ENCODE results near the gene TICAM1. TPM values are rescaled to one million over a fixed set of nuclear protein-coding genes. Genes with fewer than 3 reads are reported as not detected.

TICAM1 gene
- total RNA-seq (10 to 100 TPM; 10.2 to 21.0 (median 14.7) TPM), polyA plus RNA-seq (10 to 100 TPM in 1 of 3 donors, 1 to 10 TPM in 2; 4.4 to 12.5 (median 4.6) TPM)
- long read RNA-seq, donor 1, transcript TICAM1-201 (2 exons, 2,676 nt): major isoform, 6 of 6 reads
- long read RNA-seq, donor 1, partial matches to known transcripts: 0 of 6 reads
- long read RNA-seq, donor 1, other reads (novel, unspliced or antisense): 0 of 6 reads
- long read RNA-seq, donor 2, transcript TICAM1-201 (2 exons, 2,676 nt): major isoform, 6 of 6 reads
- long read RNA-seq, donor 2, partial matches to known transcripts: 0 of 6 reads
- long read RNA-seq, donor 2, other reads (novel, unspliced or antisense): 0 of 6 reads

DNA sequence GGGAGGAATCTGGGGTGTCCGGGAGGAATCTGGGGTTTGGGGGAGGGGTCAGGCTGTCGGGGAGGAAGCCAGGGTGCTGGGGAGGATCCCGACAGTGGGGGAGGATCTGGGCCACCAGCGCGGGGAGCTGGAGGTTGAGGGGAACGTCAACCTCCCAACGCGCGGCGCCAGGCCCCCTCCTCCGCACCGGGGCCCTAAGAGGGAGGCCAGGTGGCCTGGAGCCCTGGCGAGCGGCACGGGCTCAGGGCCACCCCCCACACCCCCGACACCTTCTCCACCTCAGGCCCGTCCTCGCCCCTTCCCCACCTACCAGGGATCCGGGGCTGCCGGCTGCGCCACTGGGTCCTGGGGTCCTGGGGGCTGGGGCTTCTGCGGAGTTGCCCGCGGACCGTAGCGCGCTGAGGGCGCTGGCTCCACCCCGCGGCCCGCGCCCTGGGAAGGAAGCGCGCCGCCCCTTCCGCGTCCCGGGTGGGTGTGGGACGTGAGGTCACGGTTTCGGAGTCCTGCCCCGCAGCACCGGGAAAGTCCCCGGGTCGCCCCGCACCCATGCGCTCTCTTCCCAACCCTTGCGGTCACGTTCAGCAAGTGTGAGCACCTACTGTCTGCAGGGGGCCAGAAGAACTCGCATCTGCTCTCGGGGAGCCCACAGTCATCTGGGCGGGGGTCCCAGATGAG, at the start of gene TICAM1:
TICAM1 (minus strand) TSS at position 409 of the 675 bp plus-strand sequence. CDS start 13,335 bp downstream, outside the sequence.
- H3K4me3 ChIP-seq: peak within 1 kb of the TSS; percentile 63 to 90 (median 80)
- intact Hi-C loops (cut with DNase I; ENCODE audit: low total_unique reads): no loop called here
- TF ChIP-seq POLR2AphosphoS5 (IDR thresholded peaks at IDR 0.05) (peak; percentile 89 to 92 (median 92)), POLR2A (IDR thresholded peaks at IDR 0.05) (peak; percentile 39 to 59 (median 46))
- TF ChIP-seq, protein P1, sequence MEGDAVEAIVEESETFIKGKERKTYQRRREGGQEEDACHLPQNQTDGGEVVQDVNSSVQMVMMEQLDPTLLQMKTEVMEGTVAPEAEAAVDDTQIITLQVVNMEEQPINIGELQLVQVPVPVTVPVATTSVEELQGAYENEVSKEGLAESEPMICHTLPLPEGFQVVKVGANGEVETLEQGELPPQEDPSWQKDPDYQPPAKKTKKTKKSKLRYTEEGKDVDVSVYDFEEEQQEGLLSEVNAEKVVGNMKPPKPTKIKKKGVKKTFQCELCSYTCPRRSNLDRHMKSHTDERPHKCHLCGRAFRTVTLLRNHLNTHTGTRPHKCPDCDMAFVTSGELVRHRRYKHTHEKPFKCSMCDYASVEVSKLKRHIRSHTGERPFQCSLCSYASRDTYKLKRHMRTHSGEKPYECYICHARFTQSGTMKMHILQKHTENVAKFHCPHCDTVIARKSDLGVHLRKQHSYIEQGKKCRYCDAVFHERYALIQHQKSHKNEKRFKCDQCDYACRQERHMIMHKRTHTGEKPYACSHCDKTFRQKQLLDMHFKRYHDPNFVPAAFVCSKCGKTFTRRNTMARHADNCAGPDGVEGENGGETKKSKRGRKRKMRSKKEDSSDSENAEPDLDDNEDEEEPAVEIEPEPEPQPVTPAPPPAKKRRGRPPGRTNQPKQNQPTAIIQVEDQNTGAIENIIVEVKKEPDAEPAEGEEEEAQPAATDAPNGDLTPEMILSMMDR (IDR thresholded peaks at IDR 0.05 in 8 of 11, conservative IDR thresholded peaks at IDR 0.05 in 3 of 11): peak in 3 of 11 experiments; percentile 15 to 31 (median 28)
- no peaks in the 10 kb centered on the region for H3K27me3 ChIP-seq (replicated peaks in 1 of 7)
- H3K4me1 ChIP-seq: peaks cover 17 to 48% (median 33%) of the 10 kb centered on the region in 6 donors
- no peaks in the 10 kb centered on the region for H3K9me3 ChIP-seq
- peaks cover 0 to 6% (median 0%) of the 10 kb centered on the region in 6 donors for H3K36me3 ChIP-seq
- peak; percentile 94 for DNase-seq
- 0 to 1% (median 1%) methylated on average over 16 to 43 of the region's 52 CpGs for WGBS, 5 donors
- peak within 1 kb of the TSS; percentile 91 to 96 (median 92) for H3K27ac ChIP-seq

DNA sequence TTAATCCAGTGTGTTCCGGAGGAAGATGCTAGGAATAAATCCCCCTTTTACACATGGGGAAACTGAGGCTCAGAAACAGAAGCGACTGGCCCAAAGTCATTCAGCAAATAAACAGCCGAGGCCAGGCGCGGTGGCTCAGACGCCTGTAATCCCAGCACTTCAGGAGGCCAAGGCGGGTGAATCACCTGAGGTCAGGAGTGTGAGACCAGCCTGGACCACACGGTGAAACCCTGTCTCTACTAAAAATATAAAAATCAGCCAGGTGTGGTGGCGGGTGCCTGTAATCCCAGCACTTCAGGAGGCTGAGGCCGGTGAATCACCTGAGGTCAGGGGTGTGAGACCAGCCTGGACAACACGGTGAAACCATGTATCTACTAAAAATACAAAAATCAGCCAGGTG, 47.5 kb upstream of the TICAM1 start:
- no peak overlapping the region for H3K27ac ChIP-seq
- intact Hi-C loops (cut with DNase I; ENCODE audit: low total_unique reads): no loop called here
- 83 to 89% (median 87%) methylated on average over 11 of the region's 11 CpGs for WGBS, 5 donors

DNA sequence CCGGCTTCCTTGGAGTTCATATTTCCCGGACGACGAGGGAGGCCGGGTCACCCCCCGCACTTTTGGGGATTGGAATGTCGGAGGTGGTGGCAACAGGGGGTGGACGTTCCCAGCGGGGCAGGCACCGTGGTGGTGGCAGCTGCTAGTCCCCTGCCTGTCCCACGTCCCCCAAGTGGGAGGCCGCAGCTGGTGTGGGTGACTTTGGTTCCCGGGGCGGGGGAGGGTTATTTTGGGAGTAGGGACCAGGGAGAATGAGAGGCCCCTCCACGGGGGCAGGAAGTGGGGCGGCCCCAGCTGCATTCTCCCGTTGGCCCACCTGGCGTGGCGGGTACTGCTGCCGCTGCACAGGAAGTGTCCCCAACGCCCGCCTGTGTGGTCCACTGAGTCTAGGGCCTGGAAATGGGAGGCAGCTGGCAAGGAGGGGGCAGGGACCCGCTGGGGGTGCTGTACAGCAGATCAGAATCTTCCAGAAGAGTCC, 47.0 kb upstream of the TICAM1 start:
- H3K9me3 ChIP-seq: no peaks in the 10 kb centered on the region
- 8 to 24% (median 13%) methylated on average over 14 to 23 of the region's 23 CpGs for WGBS, 5 donors
- intact Hi-C loops (cut with DNase I; ENCODE audit: low total_unique reads): no loop called here

More for the DNA sequence above, 47.5 kb upstream of the TICAM1 start:
- TF ChIP-seq, protein P1 (IDR thresholded peaks at IDR 0.05 in 8 of 11, conservative IDR thresholded peaks at IDR 0.05 in 3 of 11): no peak
- TF ChIP-seq POLR2AphosphoS5 (IDR thresholded peaks at IDR 0.05) (no peak), POLR2A (IDR thresholded peaks at IDR 0.05) (no peak)
- peaks cover 4 to 24% (median 12%) of the 10 kb centered on the region in 6 donors for H3K4me1 ChIP-seq
- no peak overlapping the region for H3K4me3 ChIP-seq
- peaks cover 0 to 16% (median 8%) of the 10 kb centered on the region in 7 donors for H3K27me3 ChIP-seq (replicated peaks in 1 of 7)
- H3K9me3 ChIP-seq: no peaks in the 10 kb centered on the region
- H3K36me3 ChIP-seq: no peaks in the 10 kb centered on the region
- DNase-seq: no peak

More for the DNA sequence above, 47.0 kb upstream of the TICAM1 start:
- Histone ChIP-seq H3K36me3 (no peaks in the 10 kb centered on the region), H3K27ac (peak overlapping the region in 1 of 8 donors; percentile 13), H3K27me3 (replicated peaks in 1 of 7) (peaks cover 0 to 16% (median 8%) of the 10 kb centered on the region in 7 donors), H3K4me1 (peaks cover 4 to 24% (median 12%) of the 10 kb centered on the region in 6 donors), H3K4me3 (no peak overlapping the region)
- TF ChIP-seq POLR2AphosphoS5 (IDR thresholded peaks at IDR 0.05) (peak in 1 of 3 donors; percentile 20), POLR2A (IDR thresholded peaks at IDR 0.05) (no peak)
- TF ChIP-seq, protein P1 (IDR thresholded peaks at IDR 0.05 in 8 of 11, conservative IDR thresholded peaks at IDR 0.05 in 3 of 11): no peak
- DNase-seq: no peak
